SK-N-SH (cell line): Measurements from ENCODE around the gene FAM3C. TPM values are rescaled to one million over a fixed set of nuclear protein-coding genes. Genes with fewer than 3 reads are reported as not detected.

Experiments used
- CTCF ChIA-PET: fragments of 300-600, 350-600 bp; formaldehyde crosslinking; extraction: SDS; loops from one replicate; lab custom pipeline; 2021; lab: Yijun Ruan, JAX
- POLR2A ChIA-PET: fragments of 350-600 bp; sonication (Branson Sonifier 250); formaldehyde crosslinking; extraction: SDS; loops from one replicate; lab custom pipeline; 2020; ENCODE audit warnings: antibody characterized with exemption, inconsistent platforms; lab: Yijun Ruan, JAX
- DNase-seq: peaks from one replicate; pipeline ENCODE4 v3.0.0; 2012
- H2AFZ ChIP-seq: fragments of 200-600 bp; sonication (generic); 2 replicates; pipeline ENCODE4 v1.8.1; 2016; ENCODE audit warnings: antibody characterized with exemption, mild to moderate bottlenecking, low read depth
- H3F3A ChIP-seq: fragments of 200-600 bp; sonication (generic); replicated peaks from 2 replicates; pipeline ENCODE3; 2016; ENCODE audit warnings: antibody characterized with exemption, mild to moderate bottlenecking; ENCODE audit not compliant: insufficient read depth
- H3K27ac ChIP-seq, 2 experiments: fragments of 200-500 bp in 1 of 2; fragments of 200-600 bp in 1 of 2; sonication (Bioruptor generic) in 1 of 2; sonication (generic), shearing (Covaris generic) in 1 of 2; 2 replicates each; pipeline versions ENCODE4 v1.5.1 to v1.6.1; 2014 to 2016; ENCODE audit warnings: low read depth in 2 of 2, inconsistent platforms in 1 of 2, low read length in 1 of 2, mild to moderate bottlenecking in 1 of 2, mixed read lengths in 1 of 2
- H3K27me3 ChIP-seq: fragments of 200-600 bp; sonication (generic), shearing (Covaris generic); 2 replicates; pipeline ENCODE4 v1.6.1; 2016; ENCODE audit warnings: mixed run types; ENCODE audit not compliant: insufficient read depth
- H3K36me3 ChIP-seq, 2 experiments: fragments of 200-500 bp in 1 of 2; fragments of 200-600 bp in 1 of 2; sonication (Bioruptor generic) in 1 of 2; sonication (generic) in 1 of 2; replicated peaks in 1 of 2; 2 replicates each; pipeline versions ENCODE3 to v1.5.1; 2014 to 2016; ENCODE audit warnings: low read length in 1 of 2, mild to moderate bottlenecking in 1 of 2; ENCODE audit not compliant: insufficient read depth in 2 of 2, control insufficient read depth in 1 of 2
- H3K4me1 ChIP-seq, 2 experiments: fragments of 200-500 bp in 1 of 2; fragments of 200-600 bp in 1 of 2; sonication (Bioruptor generic) in 1 of 2; sonication (generic), shearing (Covaris generic) in 1 of 2; 2 replicates each; pipeline versions ENCODE4 v1.5.1 to v1.6.1; 2014 to 2016; ENCODE audit warnings: low read depth in 1 of 2, low read length in 1 of 2, mixed run types in 1 of 2; ENCODE audit not compliant: insufficient read depth in 2 of 2, control insufficient read depth in 1 of 2
- H3K4me2 ChIP-seq: fragments of 200-600 bp; sonication (generic), shearing (Covaris generic); 2 replicates; pipeline ENCODE4 v1.6.1; 2017; ENCODE audit warnings: mixed run types
- H3K4me3 ChIP-seq, 2 experiments: fragments of 200-500 bp in 1 of 2; fragments of 200-600 bp in 1 of 2; sonication (Bioruptor generic) in 1 of 2; sonication (generic), shearing (Covaris generic) in 1 of 2; 2 replicates each; pipeline versions ENCODE4 v1.5.1 to v1.8.1; 2014 to 2016; ENCODE audit warnings: low read depth in 2 of 2, inconsistent platforms in 1 of 2, low read length in 1 of 2, mild to moderate bottlenecking in 1 of 2, mixed read lengths in 1 of 2, moderate library complexity in 1 of 2
- H3K79me2 ChIP-seq: fragments of 200-600 bp; sonication (generic); 2 replicates; pipeline ENCODE4 v1.8.1; 2017; ENCODE audit warnings: mild to moderate bottlenecking; ENCODE audit not compliant: insufficient read depth
- H3K9ac ChIP-seq: fragments of 200-600 bp; sonication (generic); 2 replicates; pipeline ENCODE4 v1.6.1; 2017; ENCODE audit warnings: mixed run types
- H3K9me2 ChIP-seq: fragments of 200-600 bp; sonication (generic); 2 replicates; pipeline ENCODE4 v1.6.1; 2017; ENCODE audit warnings: mixed run types
- H3K9me3 ChIP-seq: fragments of 200-600 bp; sonication (generic); 2 replicates; pipeline ENCODE4 v1.6.1; 2017; ENCODE audit warnings: mixed run types, mild to moderate bottlenecking, moderate library complexity
- H4K20me1 ChIP-seq: fragments of 200-600 bp; sonication (generic); 2 replicates; pipeline ENCODE4 v1.6.1; 2017; ENCODE audit warnings: mild to moderate bottlenecking, mixed run types; ENCODE audit not compliant: insufficient read depth
- ELF1 ChIP-seq: IDR thresholded peaks from 2 replicates; pipeline ENCODE4 v1.4.0; 2012
- EZH2phosphoT487 ChIP-seq: fragments of 200-600 bp; sonication (generic); IDR thresholded peaks from 2 replicates; pipeline ENCODE4 v1.6.1; 2017; ENCODE audit warnings: low read depth, mixed run types, mild to moderate bottlenecking, antibody characterized with exemption, moderate library complexity, borderline replicate concordance
- FOSL2 ChIP-seq: IDR thresholded peaks from 2 replicates; pipeline ENCODE4 v1.4.0; 2012; ENCODE audit warnings: low read depth, mild to moderate bottlenecking, moderate library complexity, borderline replicate concordance
- MEF2A ChIP-seq: IDR thresholded peaks from 2 replicates; pipeline ENCODE4 v1.4.0; 2012; ENCODE audit warnings: low read depth, borderline replicate concordance
- NFIC ChIP-seq: IDR thresholded peaks from 2 replicates; pipeline ENCODE4 v1.4.0; 2012; ENCODE audit warnings: borderline replicate concordance
- RAD21 ChIP-seq: IDR thresholded peaks from 2 replicates; pipeline ENCODE4 v1.6.1; 2012; ENCODE audit warnings: mild to moderate bottlenecking, low read length
- RCOR1 ChIP-seq: fragments of 150-350 bp; IDR thresholded peaks from 2 replicates; pipeline ENCODE4 v1.6.1; 2017; ENCODE audit warnings: antibody characterized with exemption, low read length
- RFX5 ChIP-seq: IDR thresholded peaks from 2 replicates; pipeline ENCODE4 v1.6.1; 2012; ENCODE audit warnings: mild to moderate bottlenecking, improper control_type of control experiment, low read length
- RXRA ChIP-seq: IDR thresholded peaks from 2 replicates; pipeline ENCODE4 v1.4.0; 2012; ENCODE audit warnings: low read depth, mild to moderate bottlenecking, borderline replicate concordance
- TCF12 ChIP-seq: IDR thresholded peaks from 2 replicates; pipeline ENCODE4 v1.4.0; 2012
- YY1 ChIP-seq: IDR thresholded peaks from 2 replicates; pipeline ENCODE4 v1.4.0; 2012; ENCODE audit warnings: low read depth, mild to moderate bottlenecking
- WGBS: methylation state at CpG from one replicate; pipeline ENCODE4 v1.1.6; 2017; ENCODE audit warnings: low lambda C conversion rate; 5-methylcytosine and 5-hydroxymethylcytosine counted together
- polyA plus RNA-seq, 3 experiments: library from polyadenylated mRNA; depleted of rRNA; stranded (reverse); fragments of >200 nt; gene quantifications; 2 replicates each; pipeline ENCODE4 v1.2.3, GENCODE V29; 2012
- TF ChIP-seq, protein P1 (sequence below): IDR thresholded peaks from 2 replicates; pipeline ENCODE4 v1.6.1; 2012; ENCODE audit warnings: mild to moderate bottlenecking, low read depth, low read length, moderate library complexity
- TF ChIP-seq, protein P2 (sequence below): IDR thresholded peaks from 2 replicates; pipeline ENCODE4 v1.4.0; 2012; ENCODE audit warnings: low read depth, borderline replicate concordance
- TF ChIP-seq, protein P3 (sequence below): IDR thresholded peaks from 2 replicates; pipeline ENCODE4 v1.4.0; 2012; ENCODE audit warnings: low read depth, borderline replicate concordance
- TF ChIP-seq, protein P4 (sequence below): fragments of 150-350 bp; IDR thresholded peaks from 2 replicates; pipeline ENCODE4 v1.6.1; 2017; ENCODE audit warnings: antibody characterized with exemption, low read length, low read depth, borderline replicate concordance
- TF ChIP-seq, protein P5 (sequence below): IDR thresholded peaks from 2 replicates; pipeline ENCODE4; 2012
- TF ChIP-seq, protein P6 (sequence below): IDR thresholded peaks from 2 replicates; pipeline ENCODE4 v1.4.0; 2012; ENCODE audit warnings: low read depth

The FAM3C gene
- polyA plus RNA-seq, 1 of the 3 experiments (the other 2 are of a cell fraction), result 80.0 TPM

DNA sequence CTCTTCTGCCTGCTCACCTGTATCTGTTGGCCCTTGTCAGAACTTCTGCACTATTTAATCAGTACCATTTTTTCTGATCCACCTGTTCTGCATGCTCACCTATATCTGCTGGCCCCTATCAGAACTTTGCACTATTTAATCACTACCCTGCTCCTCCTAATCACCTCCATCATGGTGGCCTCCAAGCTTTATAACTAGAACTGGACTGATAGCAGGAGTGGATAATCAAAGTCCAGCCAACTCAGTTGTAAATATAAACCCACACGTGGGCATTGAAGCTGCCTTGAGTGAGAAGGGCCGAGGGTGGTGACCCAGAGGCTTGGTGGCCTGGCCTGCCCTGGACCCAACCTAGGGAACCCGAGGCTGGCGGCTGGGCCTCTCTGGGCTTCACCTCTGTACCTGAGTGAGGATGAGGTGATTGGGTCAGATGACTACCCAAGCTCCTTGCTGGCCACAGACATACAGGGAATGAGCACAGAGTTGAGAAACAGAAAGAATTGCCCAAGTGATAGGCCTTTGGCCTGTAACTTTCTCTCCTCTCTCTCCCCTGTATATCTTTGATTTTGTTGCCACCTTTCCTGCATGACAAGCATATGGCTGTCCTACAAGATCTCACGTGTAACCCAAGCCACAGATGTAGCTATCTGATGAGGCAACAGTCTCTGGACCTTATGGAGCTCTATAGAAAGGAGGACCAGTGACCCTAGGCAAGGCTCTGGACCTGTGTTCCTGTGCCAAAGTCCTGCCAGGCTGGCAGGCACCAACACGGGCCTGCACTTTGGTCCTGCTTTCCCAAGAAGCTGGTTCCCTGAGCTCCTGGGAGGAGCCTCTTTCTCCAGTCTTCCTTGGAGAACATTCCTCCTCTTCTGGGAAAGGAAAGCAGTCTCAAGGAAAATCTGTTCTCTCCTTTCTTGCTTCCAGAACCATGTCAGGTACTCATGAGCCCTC, 23.4 kb upstream of the FAM3C start:
- Histone ChIP-seq H4K20me1 (no peaks in the 10 kb centered on the region), H3K36me3 (no peaks in the 10 kb centered on the region), H3K9ac (no peak overlapping the region), H3K9me3 (no peaks in the 10 kb centered on the region), H2AFZ (no peak overlapping the region), H3K27me3 (no peaks in the 10 kb centered on the region), H3K9me2 (no peaks in the 10 kb centered on the region), H3F3A (no peaks in the 10 kb centered on the region), H3K4me3 (no peak overlapping the region), H3K79me2 (no peaks in the 10 kb centered on the region), H3K4me2 (no peak overlapping the region), H3K4me1 (no peaks in the 10 kb centered on the region), H3K27ac (no peak overlapping the region)
- no peak for TF ChIP-seq NFIC
- TF ChIP-seq TCF12, result no peak
- TF ChIP-seq MEF2A, result no peak
- no peak for TF ChIP-seq FOSL2
- no peak for TF ChIP-seq YY1
- TF ChIP-seq, protein P1, sequence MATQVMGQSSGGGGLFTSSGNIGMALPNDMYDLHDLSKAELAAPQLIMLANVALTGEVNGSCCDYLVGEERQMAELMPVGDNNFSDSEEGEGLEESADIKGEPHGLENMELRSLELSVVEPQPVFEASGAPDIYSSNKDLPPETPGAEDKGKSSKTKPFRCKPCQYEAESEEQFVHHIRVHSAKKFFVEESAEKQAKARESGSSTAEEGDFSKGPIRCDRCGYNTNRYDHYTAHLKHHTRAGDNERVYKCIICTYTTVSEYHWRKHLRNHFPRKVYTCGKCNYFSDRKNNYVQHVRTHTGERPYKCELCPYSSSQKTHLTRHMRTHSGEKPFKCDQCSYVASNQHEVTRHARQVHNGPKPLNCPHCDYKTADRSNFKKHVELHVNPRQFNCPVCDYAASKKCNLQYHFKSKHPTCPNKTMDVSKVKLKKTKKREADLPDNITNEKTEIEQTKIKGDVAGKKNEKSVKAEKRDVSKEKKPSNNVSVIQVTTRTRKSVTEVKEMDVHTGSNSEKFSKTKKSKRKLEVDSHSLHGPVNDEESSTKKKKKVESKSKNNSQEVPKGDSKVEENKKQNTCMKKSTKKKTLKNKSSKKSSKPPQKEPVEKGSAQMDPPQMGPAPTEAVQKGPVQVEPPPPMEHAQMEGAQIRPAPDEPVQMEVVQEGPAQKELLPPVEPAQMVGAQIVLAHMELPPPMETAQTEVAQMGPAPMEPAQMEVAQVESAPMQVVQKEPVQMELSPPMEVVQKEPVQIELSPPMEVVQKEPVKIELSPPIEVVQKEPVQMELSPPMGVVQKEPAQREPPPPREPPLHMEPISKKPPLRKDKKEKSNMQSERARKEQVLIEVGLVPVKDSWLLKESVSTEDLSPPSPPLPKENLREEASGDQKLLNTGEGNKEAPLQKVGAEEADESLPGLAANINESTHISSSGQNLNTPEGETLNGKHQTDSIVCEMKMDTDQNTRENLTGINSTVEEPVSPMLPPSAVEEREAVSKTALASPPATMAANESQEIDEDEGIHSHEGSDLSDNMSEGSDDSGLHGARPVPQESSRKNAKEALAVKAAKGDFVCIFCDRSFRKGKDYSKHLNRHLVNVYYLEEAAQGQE, result no peak
- no peak for TF ChIP-seq RFX5
- TF ChIP-seq, protein P2, sequence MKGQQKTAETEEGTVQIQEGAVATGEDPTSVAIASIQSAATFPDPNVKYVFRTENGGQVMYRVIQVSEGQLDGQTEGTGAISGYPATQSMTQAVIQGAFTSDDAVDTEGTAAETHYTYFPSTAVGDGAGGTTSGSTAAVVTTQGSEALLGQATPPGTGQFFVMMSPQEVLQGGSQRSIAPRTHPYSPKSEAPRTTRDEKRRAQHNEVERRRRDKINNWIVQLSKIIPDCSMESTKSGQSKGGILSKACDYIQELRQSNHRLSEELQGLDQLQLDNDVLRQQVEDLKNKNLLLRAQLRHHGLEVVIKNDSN, result no peak
- no peak for TF ChIP-seq EZH2phosphoT487
- POLR2A ChIA-PET, result no interaction called here
- CTCF ChIA-PET, result interaction anchor here (0.9 to 1.7 kb wide), 4 partner anchors 17 to 53 kb away, joined by 3 to 7 read pairs (median 4); partner anchors contain the start of gene FAM3C
- WGBS, result 48% methylated on average over 6 of the region's 6 CpGs
- no peak for DNase-seq

DNA sequence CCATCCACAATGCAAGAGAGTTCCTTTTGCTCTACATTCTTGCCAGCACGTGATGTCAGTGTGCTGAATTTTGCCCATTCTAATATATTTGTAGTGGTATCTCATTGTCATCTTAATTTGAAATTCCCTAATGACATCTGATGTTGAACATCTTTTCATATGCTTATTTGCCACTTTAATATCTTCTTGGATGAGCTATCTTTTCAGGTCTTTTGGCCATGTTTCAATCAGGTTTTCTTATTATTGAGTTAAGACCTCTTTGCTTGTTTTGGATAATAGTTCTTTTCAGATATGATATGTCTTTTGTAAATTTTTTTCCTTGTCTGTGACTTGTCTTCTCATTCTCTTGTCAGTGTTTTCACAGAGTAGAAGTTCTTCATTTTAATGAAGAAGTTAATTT, 20.4 kb upstream of the FAM3C start:
- ChIA-PET POLR2A (no interaction called here), CTCF (no interaction called here)
- WGBS, result 67% methylated on average over 1 of the region's 1 CpG
- no peak overlapping the region for H3K4me3 ChIP-seq
- H3K9ac ChIP-seq, result no peak overlapping the region
- no peaks in the 10 kb centered on the region for H3K9me2 ChIP-seq
- H3K27ac ChIP-seq, result no peak overlapping the region
- H3K79me2 ChIP-seq, result no peaks in the 10 kb centered on the region
- no peaks in the 10 kb centered on the region for H4K20me1 ChIP-seq
- no peak for DNase-seq
- H3K27me3 ChIP-seq, result no peaks in the 10 kb centered on the region
- no peaks in the 10 kb centered on the region for H3K36me3 ChIP-seq
- H3K9me3 ChIP-seq, result no peaks in the 10 kb centered on the region
- no peak overlapping the region for H2AFZ ChIP-seq
- H3F3A ChIP-seq, result no peaks in the 10 kb centered on the region
- no peak overlapping the region for H3K4me2 ChIP-seq
- 0 out of 4 replicates have a peak, but pooled peaks cover 0 to 2% of the 10 kb centered on the region in 2 experiments for H3K4me1 ChIP-seq
- TF ChIP-seq RCOR1, result no peak
- no peak for TF ChIP-seq EZH2phosphoT487
- TF ChIP-seq RXRA, result no peak
- TF ChIP-seq, protein P3, sequence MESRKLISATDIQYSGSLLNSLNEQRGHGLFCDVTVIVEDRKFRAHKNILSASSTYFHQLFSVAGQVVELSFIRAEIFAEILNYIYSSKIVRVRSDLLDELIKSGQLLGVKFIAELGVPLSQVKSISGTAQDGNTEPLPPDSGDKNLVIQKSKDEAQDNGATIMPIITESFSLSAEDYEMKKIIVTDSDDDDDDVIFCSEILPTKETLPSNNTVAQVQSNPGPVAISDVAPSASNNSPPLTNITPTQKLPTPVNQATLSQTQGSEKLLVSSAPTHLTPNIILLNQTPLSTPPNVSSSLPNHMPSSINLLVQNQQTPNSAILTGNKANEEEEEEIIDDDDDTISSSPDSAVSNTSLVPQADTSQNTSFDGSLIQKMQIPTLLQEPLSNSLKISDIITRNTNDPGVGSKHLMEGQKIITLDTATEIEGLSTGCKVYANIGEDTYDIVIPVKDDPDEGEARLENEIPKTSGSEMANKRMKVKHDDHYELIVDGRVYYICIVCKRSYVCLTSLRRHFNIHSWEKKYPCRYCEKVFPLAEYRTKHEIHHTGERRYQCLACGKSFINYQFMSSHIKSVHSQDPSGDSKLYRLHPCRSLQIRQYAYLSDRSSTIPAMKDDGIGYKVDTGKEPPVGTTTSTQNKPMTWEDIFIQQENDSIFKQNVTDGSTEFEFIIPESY, result no peak
- no peak for TF ChIP-seq ELF1
- TF ChIP-seq, protein P2, result no peak
- TF ChIP-seq, protein P4, sequence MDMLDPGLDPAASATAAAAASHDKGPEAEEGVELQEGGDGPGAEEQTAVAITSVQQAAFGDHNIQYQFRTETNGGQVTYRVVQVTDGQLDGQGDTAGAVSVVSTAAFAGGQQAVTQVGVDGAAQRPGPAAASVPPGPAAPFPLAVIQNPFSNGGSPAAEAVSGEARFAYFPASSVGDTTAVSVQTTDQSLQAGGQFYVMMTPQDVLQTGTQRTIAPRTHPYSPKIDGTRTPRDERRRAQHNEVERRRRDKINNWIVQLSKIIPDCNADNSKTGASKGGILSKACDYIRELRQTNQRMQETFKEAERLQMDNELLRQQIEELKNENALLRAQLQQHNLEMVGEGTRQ, result no peak
- TF ChIP-seq, protein P5, sequence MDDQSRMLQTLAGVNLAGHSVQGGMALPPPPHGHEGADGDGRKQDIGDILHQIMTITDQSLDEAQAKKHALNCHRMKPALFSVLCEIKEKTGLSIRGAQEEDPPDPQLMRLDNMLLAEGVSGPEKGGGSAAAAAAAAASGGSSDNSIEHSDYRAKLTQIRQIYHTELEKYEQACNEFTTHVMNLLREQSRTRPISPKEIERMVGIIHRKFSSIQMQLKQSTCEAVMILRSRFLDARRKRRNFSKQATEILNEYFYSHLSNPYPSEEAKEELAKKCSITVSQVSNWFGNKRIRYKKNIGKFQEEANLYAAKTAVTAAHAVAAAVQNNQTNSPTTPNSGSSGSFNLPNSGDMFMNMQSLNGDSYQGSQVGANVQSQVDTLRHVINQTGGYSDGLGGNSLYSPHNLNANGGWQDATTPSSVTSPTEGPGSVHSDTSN, result no peak
- TF ChIP-seq, protein P6, sequence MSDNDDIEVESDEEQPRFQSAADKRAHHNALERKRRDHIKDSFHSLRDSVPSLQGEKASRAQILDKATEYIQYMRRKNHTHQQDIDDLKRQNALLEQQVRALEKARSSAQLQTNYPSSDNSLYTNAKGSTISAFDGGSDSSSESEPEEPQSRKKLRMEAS, result no peak
- no peak for TF ChIP-seq RAD21
